Keratinocyte (primary cell): ENCODE results near the gene ENDOD1. TPM values are rescaled to one million over a fixed set of nuclear protein-coding genes. Genes with fewer than 3 reads are reported as not detected.

Experiments used
- DNase-seq: peaks from one replicate; pipeline ENCODE4 v3.0.0-alpha.2; 2011; ENCODE audit warnings: low read depth, missing footprints, low spot score
- FAIRE-seq: peaks from 2 replicates; lab custom pipeline; 2011; peaks lifted over from hg19 to GRCh38; lab: Jason Lieb, UNC
- H2AFZ ChIP-seq: 2 replicates; pipeline ENCODE4 v1.6.0; 2012; ENCODE audit warnings: low read length, control low read depth, inconsistent platforms; ENCODE audit not compliant: control insufficient read depth
- H3K27ac ChIP-seq: 2 replicates; pipeline ENCODE4 v1.5.1; 2011; ENCODE audit warnings: low read length; ENCODE audit not compliant: control insufficient read depth, insufficient read depth
- H3K27me3 ChIP-seq: 3 replicates; pipeline ENCODE4 v1.6.0; 2011; ENCODE audit warnings: low read length; ENCODE audit not compliant: control insufficient read depth, insufficient read depth; ENCODE audit errors: extremely low read depth
- H3K36me3 ChIP-seq, 2 experiments: 2 replicates in 1 of 2; 3 replicates in 1 of 2; pipeline ENCODE4 v1.5.1; 2011; ENCODE audit warnings: low read length in 2 of 2, mild to moderate bottlenecking in 1 of 2; ENCODE audit not compliant: control insufficient read depth in 2 of 2, insufficient read depth in 2 of 2; ENCODE audit errors: extremely low read depth in 1 of 2
- H3K4me1 ChIP-seq: 3 replicates; pipeline ENCODE4 v1.5.1; 2011; ENCODE audit warnings: low read length; ENCODE audit not compliant: control insufficient read depth, insufficient read depth; ENCODE audit errors: extremely low read depth
- H3K4me2 ChIP-seq: 3 replicates; pipeline ENCODE4 v1.6.0; 2011; ENCODE audit warnings: low read depth, low read length; ENCODE audit not compliant: control insufficient read depth, insufficient read depth; ENCODE audit errors: extremely low read depth
- H3K4me3 ChIP-seq, 3 experiments: fragments of 200-600 bp in 1 of 3; sonication (generic) in 1 of 3; 2 replicates in 2 of 3; 3 replicates in 1 of 3; pipeline ENCODE4 v1.5.1; 2011 to 2016; ENCODE audit warnings: low read length in 3 of 3, mild to moderate bottlenecking in 3 of 3, control low read depth in 2 of 3, inconsistent platforms in 1 of 3, low read depth in 1 of 3, mixed read lengths in 1 of 3, mixed run types in 1 of 3, moderate library complexity in 1 of 3; ENCODE audit not compliant: control insufficient read depth in 2 of 3, insufficient read depth in 2 of 3; ENCODE audit errors: extremely low read depth in 1 of 3
- H3K79me2 ChIP-seq: 2 replicates; pipeline ENCODE4 v1.6.0; 2012; ENCODE audit warnings: low read length; ENCODE audit not compliant: control insufficient read depth, insufficient read depth
- H3K9ac ChIP-seq: 3 replicates; pipeline ENCODE4 v1.6.0; 2011; ENCODE audit warnings: low read length; ENCODE audit not compliant: control insufficient read depth, insufficient read depth; ENCODE audit errors: extremely low read depth
- H3K9me1 ChIP-seq: 3 replicates; pipeline ENCODE4 v1.6.0; 2011; ENCODE audit warnings: low read length; ENCODE audit not compliant: control insufficient read depth, insufficient read depth; ENCODE audit errors: extremely low read depth
- H3K9me3 ChIP-seq: 2 replicates; pipeline ENCODE4 v1.5.1; 2012; ENCODE audit warnings: low read depth, low read length; ENCODE audit not compliant: control insufficient read depth
- H4K20me1 ChIP-seq: 3 replicates; pipeline ENCODE4 v1.6.0; 2011; ENCODE audit warnings: low read length; ENCODE audit not compliant: control insufficient read depth, insufficient read depth; ENCODE audit errors: extremely low read depth
- CTCF ChIP-seq, 3 experiments: IDR thresholded peaks in 1 of 3; conservative IDR thresholded peaks in 1 of 3; optimal IDR thresholded peaks in 1 of 3; 2 replicates in 2 of 3; 3 replicates in 1 of 3; pipeline versions ENCODE3 to v1.5.1; 2011; ENCODE audit warnings: low read length in 3 of 3, mild to moderate bottlenecking in 3 of 3, moderate library complexity in 2 of 3, control low read depth in 1 of 3, inconsistent platforms in 1 of 3; ENCODE audit not compliant: insufficient read depth in 2 of 3; ENCODE audit errors: extremely low read depth in 1 of 3
- EZH2 ChIP-seq: IDR thresholded peaks from one replicate; pipeline ENCODE4 v1.6.1; 2012; ENCODE audit warnings: inconsistent platforms, mild to moderate bottlenecking, low read length, moderate library complexity
- dilution Hi-C: fragments of 300-500 bp; cut with MboI; formaldehyde crosslinking; loops from one replicate; pipeline ENCODE4 v1.7.0; 2020; ENCODE audit warnings: low sequenced_read_pairs; ENCODE audit not compliant: extremely low pct_ligation_motif_present
- polyA plus RNA-seq, 5 experiments: library from polyadenylated mRNA; depleted of rRNA in 3 of 5; stranded (reverse) in 3 of 5; stranded (forward) in 1 of 5; unstranded in 1 of 5; fragments of >200 nt; gene quantifications; 1 replicate in 1 of 5; 2 replicates in 3 of 5; 3 replicates in 1 of 5; pipeline versions ENCODE4 v1.2.1 to v1.2.3, GENCODE V29; 2011 to 2012; ENCODE audit warnings: missing spikeins in 2 of 5, low read depth in 1 of 5, low replicate concordance in 1 of 5

ENDOD1 gene
- polyA plus RNA-seq, 1 donor (not counting 4 experiments of a cell fraction or from before 2014, with no cell fraction given): 27.2 TPM

DNA sequence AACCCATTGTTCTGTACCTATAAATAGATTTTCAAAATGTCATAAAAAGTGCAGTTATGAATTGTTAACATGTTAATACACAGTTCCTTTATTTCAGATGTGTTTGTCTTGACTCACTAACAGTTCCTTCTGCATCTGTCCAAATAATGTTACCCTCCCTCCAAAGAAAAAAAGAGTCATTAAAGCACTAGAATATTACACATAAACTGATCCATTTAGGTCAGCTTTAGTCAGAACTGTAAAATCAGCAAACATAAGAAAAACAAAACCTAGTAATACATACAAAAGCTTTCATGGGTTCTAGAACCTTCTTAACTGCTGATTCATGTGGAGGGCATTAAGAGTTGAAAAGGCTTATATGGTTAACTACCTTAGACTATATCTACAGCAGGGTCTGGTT, 76.0 kb downstream of the ENDOD1 start:
- Histone ChIP-seq H3K4me3 (no peak overlapping the region), H3K9me3 (no peaks in the 10 kb centered on the region), H3K4me1 (no peaks in the 10 kb centered on the region), H3K27me3 (no peaks in the 10 kb centered on the region), H3K4me2 (no peak overlapping the region), H4K20me1 (no peaks in the 10 kb centered on the region), H3K36me3 (peaks cover 0 to 3% of the 10 kb centered on the region in 2 experiments), H3K9me1 (no peaks in the 10 kb centered on the region), H3K27ac (no peak overlapping the region), H3K9ac (no peak overlapping the region), H3K79me2 (no peaks in the 10 kb centered on the region), H2AFZ (no peak overlapping the region)
- DNase-seq (no peak), FAIRE-seq (no peak)
- dilution Hi-C loops: no loop called here
- TF ChIP-seq EZH2 (no peak), CTCF (optimal IDR thresholded peaks at IDR 0.05 in 1 of 3, IDR thresholded peaks at IDR 0.05 in 1 of 3, conservative IDR thresholded peaks at IDR 0.05 in 1 of 3; ENCODE audit: extremely low read depth in 1 of 3, insufficient read depth in 2 of 3, low read length in 3 of 3) (no peak)

DNA sequence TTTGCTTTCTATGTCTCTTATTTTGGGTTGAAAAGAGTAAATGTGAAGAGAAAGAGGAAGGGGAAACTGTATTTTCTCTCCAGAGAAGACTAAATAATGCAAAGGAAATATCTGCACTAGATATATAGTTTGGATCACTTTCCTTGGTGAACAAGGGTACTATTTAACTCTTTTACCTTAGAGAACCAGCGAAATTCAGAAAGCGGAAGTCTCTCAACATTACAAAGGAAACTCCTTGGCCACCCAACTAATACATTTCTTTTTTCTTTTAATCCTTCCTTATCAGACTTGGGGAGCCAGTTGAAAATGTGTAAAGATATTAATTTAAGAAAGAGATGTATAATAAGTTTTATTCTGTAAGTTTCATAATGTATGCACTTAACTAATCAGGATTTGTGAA, 77.1 kb downstream of the ENDOD1 start:
- Histone ChIP-seq H3K9ac (no peak overlapping the region), H4K20me1 (no peaks in the 10 kb centered on the region), H3K4me2 (no peak overlapping the region), H2AFZ (no peak overlapping the region), H3K36me3 (peaks cover 0 to 3% of the 10 kb centered on the region in 2 experiments), H3K9me1 (no peaks in the 10 kb centered on the region), H3K4me3 (no peak overlapping the region), H3K4me1 (no peaks in the 10 kb centered on the region), H3K27ac (no peak overlapping the region), H3K27me3 (no peaks in the 10 kb centered on the region), H3K79me2 (no peaks in the 10 kb centered on the region), H3K9me3 (no peaks in the 10 kb centered on the region)
- FAIRE-seq: no peak
- DNase-seq: no peak
- dilution Hi-C loops: no loop called here
- TF ChIP-seq EZH2: no peak
- no peak for TF ChIP-seq CTCF (optimal IDR thresholded peaks at IDR 0.05 in 1 of 3, IDR thresholded peaks at IDR 0.05 in 1 of 3, conservative IDR thresholded peaks at IDR 0.05 in 1 of 3; ENCODE audit: extremely low read depth in 1 of 3, insufficient read depth in 2 of 3, low read length in 3 of 3)
